Measurements from ENCODE around the gene SLC38A11.
"Not testable (repeated sequence)": the region's sequence is repeated elsewhere in the genome, so short reads cannot be mapped to it uniquely, and the experiment has no call there.

Gene SLC38A11

GRCh38 chr2:164868563-164869419 lies 86.5 kb downstream of the SLC38A11 start:
- DNase-seq (ENCODE audit: low read depth) = no peak
- no peak overlapping the region for H3K4me3 ChIP-seq (ENCODE audit: control insufficient read depth, low read depth, low read length)
- no peak for TF ChIP-seq CTCF (conservative IDR thresholded peaks at IDR 0.05; ENCODE audit: control insufficient read depth, insufficient read depth, low read depth, low read length)

DNA sequence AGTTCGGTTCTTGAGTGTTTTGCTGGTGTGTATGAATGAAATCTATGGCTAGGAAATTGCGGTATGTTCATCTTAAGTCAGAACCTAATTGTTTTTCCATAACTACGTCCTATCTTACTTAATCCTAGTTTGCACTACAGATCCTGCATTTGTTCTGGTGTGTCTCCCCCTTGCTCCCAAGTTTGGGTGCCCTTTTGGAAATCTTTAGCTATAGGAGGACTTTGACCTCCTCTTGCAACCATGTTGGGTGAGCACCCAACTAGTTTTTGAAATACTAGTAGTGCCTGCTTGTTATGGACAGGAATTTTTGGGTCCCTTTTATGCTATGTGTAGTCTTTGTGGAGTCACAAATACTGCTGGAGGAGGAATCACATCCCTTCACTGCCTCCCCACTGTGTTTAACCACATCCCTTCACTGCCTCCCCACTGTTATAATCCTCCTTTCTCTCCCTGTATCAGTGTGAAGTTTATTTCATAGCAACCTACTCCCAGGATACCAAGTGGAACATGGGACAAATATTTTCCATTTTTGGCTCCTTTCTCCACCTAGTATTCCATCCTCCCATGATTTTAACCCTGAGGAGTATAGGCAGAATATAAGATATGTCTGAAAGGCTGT lies 87.4 kb downstream of the SLC38A11 start:
- DNase-seq (ENCODE audit: low read depth) = no peak
- TF ChIP-seq CTCF (conservative IDR thresholded peaks at IDR 0.05; ENCODE audit: control insufficient read depth, insufficient read depth, low read depth, low read length) = no peak
- no peak overlapping the region for H3K4me3 ChIP-seq (ENCODE audit: control insufficient read depth, low read depth, low read length)

DNA sequence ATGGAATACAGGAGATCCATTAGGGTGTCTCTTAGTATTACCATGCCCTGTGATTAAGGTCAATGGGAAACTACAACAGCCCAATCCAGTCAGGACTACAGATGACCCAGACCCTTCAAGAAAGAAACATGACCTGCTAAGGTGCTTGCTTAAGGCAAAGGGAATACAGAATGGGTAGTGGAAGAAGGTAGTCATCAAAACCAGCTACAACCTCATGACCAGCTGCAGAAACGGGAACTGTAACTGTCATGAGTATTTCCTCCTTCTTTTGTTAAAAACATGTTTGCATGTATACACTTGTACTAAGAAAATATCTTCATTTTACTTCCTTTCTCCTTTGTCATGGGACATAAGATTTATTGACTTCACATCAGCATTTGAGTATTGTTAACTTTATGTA lies 88.9 kb downstream of the SLC38A11 start:
- DNase-seq (ENCODE audit: low read depth); H3K4me3 ChIP-seq (ENCODE audit: control insufficient read depth, low read depth, low read length): not testable (repeated sequence)

DNA sequence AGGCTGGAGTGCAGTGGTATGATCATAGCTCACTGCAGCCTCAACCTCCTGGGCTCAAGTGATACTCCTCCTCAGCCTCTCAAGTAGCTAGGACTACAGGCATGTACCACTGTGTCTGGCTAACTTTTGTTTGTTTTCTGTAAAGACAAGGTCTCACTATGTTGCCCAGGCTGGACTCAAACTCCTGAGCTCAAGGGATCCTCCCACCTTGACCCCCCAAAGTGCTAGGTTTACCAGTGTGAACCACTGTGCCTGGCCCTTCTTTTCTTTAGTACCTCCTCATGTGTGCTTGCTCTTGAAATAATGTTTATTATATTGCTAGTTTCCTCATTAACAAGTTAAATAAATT lies 94.7 kb downstream of the SLC38A11 start:
- no peak for DNase-seq (ENCODE audit: low read depth)
- no peak overlapping the region for H3K4me3 ChIP-seq (ENCODE audit: control insufficient read depth, low read depth, low read length)
- no peak for TF ChIP-seq CTCF (conservative IDR thresholded peaks at IDR 0.05; ENCODE audit: control insufficient read depth, insufficient read depth, low read depth, low read length)

DNA sequence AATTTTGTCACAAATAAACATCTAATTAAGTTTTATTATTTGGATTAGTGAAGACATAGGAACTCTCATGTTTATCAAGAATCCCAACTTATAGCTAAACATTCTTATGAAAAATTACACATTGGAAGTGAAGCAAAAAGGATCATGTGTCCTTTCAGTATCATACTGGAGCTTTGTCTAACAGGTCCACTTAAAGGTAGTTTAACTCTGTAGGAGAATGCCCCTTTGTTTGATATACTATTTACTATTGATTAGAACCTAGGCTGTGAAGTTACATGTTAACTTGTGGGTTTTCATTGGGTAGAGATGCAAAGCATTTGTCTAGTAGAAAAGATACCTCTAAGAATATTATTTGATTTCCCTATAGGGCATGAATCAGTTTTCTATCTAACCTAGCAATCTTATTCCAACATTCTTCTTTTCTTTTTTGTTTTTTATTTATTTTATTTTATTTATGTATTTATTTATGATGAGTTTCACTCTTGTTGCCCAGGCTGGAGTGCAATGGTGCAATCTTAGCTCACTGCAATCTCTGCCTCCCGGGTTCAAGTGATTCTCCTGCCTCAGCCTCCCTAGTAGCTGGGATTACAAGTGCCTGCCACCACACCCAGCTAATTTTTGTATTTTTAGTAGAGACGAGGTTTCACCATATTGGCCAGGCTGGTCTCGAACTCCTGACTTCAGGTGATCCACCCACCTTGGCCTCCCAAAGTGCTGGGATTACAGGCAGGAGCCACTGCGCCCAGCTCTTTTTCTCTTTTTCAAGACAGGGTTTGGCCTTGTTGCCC lies 95.2 kb downstream of the SLC38A11 start:
- H3K4me3 ChIP-seq (ENCODE audit: control insufficient read depth, low read depth, low read length); DNase-seq (ENCODE audit: low read depth): not testable (repeated sequence)

DNA sequence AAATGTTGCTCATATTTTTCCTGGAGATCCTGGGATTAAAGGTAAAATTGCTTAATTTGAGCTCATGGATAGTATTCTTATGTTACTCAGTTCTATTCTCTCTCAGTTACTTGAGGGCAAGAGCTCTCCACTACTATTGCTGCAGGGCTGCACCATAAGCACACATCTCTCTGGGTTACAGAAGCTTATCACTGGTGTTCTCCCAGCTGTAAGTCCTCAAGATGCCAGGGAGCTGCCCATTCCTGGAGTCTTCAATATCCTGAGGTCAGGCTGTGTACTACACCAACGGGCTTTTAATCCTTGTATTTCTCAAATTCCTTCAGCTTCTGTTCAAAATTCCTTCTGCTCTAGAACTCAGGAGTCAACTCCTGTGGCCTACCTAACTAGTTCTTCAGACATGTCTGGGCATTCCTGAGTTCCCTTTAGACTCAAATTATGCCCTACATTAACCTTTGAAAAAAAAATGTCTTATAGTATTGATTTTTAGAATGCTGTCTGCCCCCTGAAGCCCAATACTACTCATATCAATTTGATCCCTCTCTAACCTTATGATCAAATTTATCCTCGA lies 96.0 kb downstream of the SLC38A11 start:
- no peak overlapping the region for H3K4me3 ChIP-seq (ENCODE audit: control insufficient read depth, low read depth, low read length)
- no peak for TF ChIP-seq CTCF (conservative IDR thresholded peaks at IDR 0.05; ENCODE audit: control insufficient read depth, insufficient read depth, low read depth, low read length)
- DNase-seq (ENCODE audit: low read depth) = no peak

DNA sequence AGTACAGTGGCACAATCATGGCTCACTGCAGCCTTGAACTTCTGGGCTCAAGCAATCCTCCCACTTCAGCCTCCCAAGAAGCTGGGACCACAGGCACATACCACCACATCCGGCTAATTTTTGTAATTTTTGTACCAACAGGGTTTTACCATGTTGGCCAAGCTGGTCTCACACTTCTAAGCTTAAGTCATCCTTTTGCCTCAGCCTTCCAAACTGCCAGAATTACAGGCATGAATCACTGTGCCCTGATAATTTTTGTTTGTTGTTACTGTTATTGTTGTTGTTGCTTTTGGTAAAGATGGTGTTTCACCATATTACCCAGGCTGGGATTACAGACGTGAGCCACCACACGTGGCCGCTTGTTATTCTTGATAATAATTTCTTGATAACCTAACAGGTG lies 103.2 kb downstream of the SLC38A11 start:
- no peak for DNase-seq (ENCODE audit: low read depth)
- TF ChIP-seq CTCF (conservative IDR thresholded peaks at IDR 0.05; ENCODE audit: control insufficient read depth, insufficient read depth, low read depth, low read length) = no peak
- no peak overlapping the region for H3K4me3 ChIP-seq (ENCODE audit: control insufficient read depth, low read depth, low read length)
